ENCODE results near the gene ACP7. TPM values are rescaled to one million over a fixed set of nuclear protein-coding genes. Genes with fewer than 3 reads are reported as not detected.

ACP7 gene
- total RNA-seq, 4 donors from 2014 or later, result 0.90 to 3.1 (median 1.6) TPM

GRCh38 chr19:39133431-39134270, 49.5 kb downstream of the ACP7 start:
- Histone ChIP-seq H3K4me1 (peaks cover 0 to 82% (median 45%) of the 10 kb centered on the region in 4 donors), H3K27me3 (no peaks in the 10 kb centered on the region), H3K36me3 (no peaks in the 10 kb centered on the region), H3K27ac (peak overlapping the region in 3 of 4 donors; percentile 36 to 94 (median 73)), H3K9me3 (no peaks in the 10 kb centered on the region), H3K4me3 (peak overlapping the region in 1 of 4 donors; percentile 6)
- TF ChIP-seq POLR2A (IDR thresholded peaks at IDR 0.05) (no peak), CTCF (IDR thresholded peaks at IDR 0.05) (no peak), EP300 (IDR thresholded peaks at IDR 0.05) (no peak)
- no peak for DNase-seq (ENCODE audit: low spot score in 2 of 2)
- WGBS, 2 donors, result 27 to 34% methylated on average over 20 to 23 of the region's 23 CpGs

- Histone ChIP-seq H3K4me3 (no peak overlapping the region), H3K4me1 (peaks cover 0 to 82% (median 48%) of the 10 kb centered on the region in 4 donors), H3K27me3 (no peaks in the 10 kb centered on the region), H3K9me3 (no peaks in the 10 kb centered on the region), H3K36me3 (no peaks in the 10 kb centered on the region), H3K27ac (peak overlapping the region in 1 of 4 donors; percentile 66)
- 87 to 90% methylated on average over 13 of the region's 13 CpGs for WGBS, 2 donors
- no peak for DNase-seq (ENCODE audit: low spot score in 2 of 2)
- no peak for TF ChIP-seq POLR2A (IDR thresholded peaks at IDR 0.05)
- TF ChIP-seq EP300 (IDR thresholded peaks at IDR 0.05), result no peak
- TF ChIP-seq CTCF (IDR thresholded peaks at IDR 0.05), result no peak
These were observed 51.5 kb downstream of the ACP7 start for GRCh38 chr19:39135701-39136100.

GRCh38 chr19:39136225-39136940, 52.2 kb downstream of the ACP7 start:
- peaks cover 0 to 77% (median 41%) of the 10 kb centered on the region in 4 donors for H3K4me1 ChIP-seq
- no peak overlapping the region for H3K4me3 ChIP-seq
- DNase-seq (ENCODE audit: low spot score in 2 of 2), result no peak
- no peaks in the 10 kb centered on the region for H3K27me3 ChIP-seq
- H3K27ac ChIP-seq, result peak overlapping the region in 3 of 4 donors; percentile 23 to 66 (median 34)
- TF ChIP-seq CTCF (IDR thresholded peaks at IDR 0.05), result no peak
- TF ChIP-seq POLR2A (IDR thresholded peaks at IDR 0.05), result no peak
- TF ChIP-seq EP300 (IDR thresholded peaks at IDR 0.05), result no peak
- H3K36me3 ChIP-seq, result no peaks in the 10 kb centered on the region
- no peaks in the 10 kb centered on the region for H3K9me3 ChIP-seq
- 65 to 69% methylated on average over 12 of the region's 12 CpGs for WGBS, 2 donors

- Histone ChIP-seq H3K27ac (peak overlapping the region in 3 of 4 donors; percentile 1 to 66 (median 23)), H3K36me3 (no peaks in the 10 kb centered on the region), H3K4me3 (no peak overlapping the region), H3K27me3 (no peaks in the 10 kb centered on the region), H3K9me3 (no peaks in the 10 kb centered on the region), H3K4me1 (peaks cover 0 to 69% (median 34%) of the 10 kb centered on the region in 4 donors)
- no peak for TF ChIP-seq EP300 (IDR thresholded peaks at IDR 0.05)
- no peak for TF ChIP-seq CTCF (IDR thresholded peaks at IDR 0.05)
- TF ChIP-seq POLR2A (IDR thresholded peaks at IDR 0.05), result no peak
- no peak for DNase-seq (ENCODE audit: low spot score in 2 of 2)
- WGBS, 2 donors, result 54 to 59% methylated on average over 12 of the region's 12 CpGs
These were observed 53.0 kb downstream of the ACP7 start for GRCh38 chr19:39137131-39137530.
